Hematopoietic multipotent progenitor cell treated with erythropoietin and hydrocortisone succinate and interleukin-3 and kit ligand, for 17 days (in vitro differentiated cells): ENCODE results near the gene MANBA.
"Not testable (repeated sequence)": the region's sequence is repeated elsewhere in the genome, so short reads cannot be mapped to it uniquely, and the experiment has no call there.

Source experiments
- DNase-seq: peaks from one replicate; pipeline ENCODE4 v3.0.0-alpha.2; 2015; ENCODE audit warnings: low spot score

The MANBA gene

DNA sequence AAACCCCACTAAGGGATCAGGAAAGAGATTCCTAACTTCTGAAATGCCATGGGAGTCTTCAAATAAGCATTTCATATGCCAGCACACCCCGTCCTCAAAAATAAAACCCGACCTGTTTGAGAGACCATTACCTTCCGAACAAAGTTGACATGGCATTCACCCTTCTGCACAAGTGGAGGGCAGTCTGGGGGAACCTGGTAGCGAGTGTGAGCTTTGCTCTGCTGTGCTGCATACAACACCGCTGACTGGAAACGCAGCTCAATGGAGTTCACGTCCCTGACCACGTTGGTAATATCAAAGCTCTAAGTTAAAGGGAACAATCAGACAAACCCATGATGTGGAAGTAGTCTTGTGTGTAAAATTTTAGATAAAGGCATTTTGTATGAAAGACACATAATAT lies 38.0 kb downstream of the MANBA start:
- no peak for DNase-seq

DNA sequence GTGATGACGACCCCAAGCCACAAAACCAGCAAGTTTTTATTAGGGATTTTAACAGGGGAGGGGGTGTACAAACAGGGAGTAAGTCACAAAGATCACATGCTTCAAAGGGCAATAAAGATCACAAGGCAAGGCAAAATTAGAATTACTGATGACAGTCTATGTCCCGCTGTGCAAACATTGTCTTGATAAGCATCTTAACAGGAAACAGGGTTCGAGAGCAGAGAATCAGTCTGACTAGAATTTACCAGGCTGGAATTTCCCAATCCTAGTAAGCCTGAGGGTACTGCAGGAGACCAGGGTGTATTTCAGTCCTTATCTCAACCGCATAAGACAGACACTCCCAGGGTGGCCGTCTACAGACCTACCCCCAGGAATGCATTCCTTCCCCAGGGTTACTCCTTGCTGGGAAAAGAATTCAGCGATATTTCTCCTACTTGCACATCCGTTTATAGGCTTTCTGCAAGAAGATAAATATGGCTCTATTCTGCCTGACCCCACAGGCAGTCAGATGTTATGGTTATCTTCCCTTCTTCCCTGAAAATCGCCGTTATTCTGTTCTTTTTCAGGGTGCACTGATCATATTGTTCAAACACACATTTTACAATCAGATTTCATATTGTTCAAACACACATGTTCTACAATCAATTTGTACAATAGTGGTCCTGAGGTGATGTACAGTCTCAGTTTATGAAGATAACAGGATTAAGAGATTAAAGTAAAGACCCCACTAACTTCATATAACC lies 41.8 kb downstream of the MANBA start:
- DNase-seq, result not testable (repeated sequence)

DNA sequence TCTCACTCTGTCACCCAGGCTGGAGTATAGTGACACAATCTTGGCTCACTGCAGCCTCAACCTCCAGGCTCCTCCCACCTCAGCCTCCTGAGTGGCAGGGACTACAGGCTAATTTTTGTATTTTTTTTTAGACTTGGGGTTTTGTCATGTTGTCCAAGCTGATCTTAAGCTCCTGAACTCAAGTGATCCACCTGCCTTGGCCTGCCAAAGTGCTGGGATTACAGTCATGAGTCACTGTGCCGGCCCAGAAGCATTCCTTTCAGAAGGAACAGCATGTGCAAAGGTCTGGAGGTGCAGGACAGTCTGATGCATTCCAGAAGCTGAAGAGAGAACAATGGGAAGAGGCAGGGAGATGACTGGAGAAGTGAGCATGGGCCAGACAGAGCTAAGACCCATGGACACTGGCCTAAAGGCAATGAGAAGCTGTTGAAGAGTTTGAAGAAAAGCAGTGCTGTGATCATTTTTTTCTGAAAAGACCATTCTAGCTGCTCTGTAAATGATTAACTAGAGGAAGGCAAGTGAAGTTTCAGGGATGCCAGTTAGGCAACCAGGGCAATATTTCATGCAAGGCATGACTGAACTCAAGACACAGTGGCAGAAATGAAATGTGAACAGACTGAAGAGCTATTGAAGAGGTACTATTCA lies 43.2 kb downstream of the MANBA start:
- no peak for DNase-seq

DNA sequence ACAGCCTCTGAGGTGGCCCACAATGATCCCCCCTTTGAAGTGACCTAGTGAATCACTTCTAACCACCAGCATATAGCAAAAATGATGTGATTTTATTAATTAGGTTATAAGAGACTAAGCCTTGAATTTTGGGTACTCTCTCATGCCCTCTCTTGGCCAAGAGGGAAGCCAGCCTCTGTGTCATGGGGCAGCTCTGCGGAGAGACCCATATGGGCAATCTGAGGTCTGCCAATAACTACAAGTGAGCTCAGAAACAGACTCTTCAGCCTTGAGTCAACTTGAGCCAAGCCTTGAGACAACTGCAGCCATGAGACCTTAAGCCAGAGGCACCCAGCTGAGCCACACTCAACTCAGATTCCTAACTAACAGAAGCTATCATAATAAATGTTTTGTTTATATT lies 45.7 kb downstream of the MANBA start:
- no peak for DNase-seq

DNA sequence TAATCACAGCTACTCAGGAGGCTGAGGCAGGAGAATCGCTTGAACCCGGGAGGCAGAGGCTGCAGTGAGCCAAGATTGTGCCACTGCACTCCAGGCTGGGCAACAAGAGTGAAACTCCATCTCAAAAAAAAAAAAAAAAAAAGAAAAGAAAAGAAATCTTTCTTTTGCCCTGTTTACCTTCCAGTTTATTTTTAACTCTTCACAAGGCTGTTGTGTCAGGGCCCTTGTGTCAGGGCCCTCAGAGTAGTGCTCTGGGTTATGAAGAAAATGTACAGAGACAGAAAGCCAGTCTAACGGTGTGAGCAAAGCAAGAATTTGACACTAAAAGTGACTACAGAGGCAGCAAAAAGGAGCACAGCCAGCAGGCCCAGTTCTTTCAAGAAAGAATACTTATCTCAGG lies 47.0 kb downstream of the MANBA start:
- DNase-seq, result not testable (repeated sequence)

DNA sequence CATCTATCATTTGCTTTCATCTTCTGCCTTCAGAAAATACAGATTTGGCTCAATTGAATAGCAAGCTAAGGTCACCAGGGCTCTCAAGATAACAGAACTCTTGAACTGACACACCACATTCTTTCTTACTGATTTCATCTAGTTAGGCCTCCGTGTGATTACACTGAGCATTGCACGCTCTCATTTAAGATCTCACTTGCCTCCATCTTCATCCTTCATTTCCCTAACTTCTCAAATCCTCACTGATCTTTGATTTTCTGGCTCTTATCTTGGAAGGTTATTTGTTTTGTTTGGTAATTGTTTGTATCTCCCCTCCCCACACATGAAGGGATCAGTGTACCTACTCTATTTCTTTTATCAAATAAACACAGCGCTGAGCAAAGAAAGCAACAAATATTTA lies 47.7 kb downstream of the MANBA start:
- no peak for DNase-seq

DNA sequence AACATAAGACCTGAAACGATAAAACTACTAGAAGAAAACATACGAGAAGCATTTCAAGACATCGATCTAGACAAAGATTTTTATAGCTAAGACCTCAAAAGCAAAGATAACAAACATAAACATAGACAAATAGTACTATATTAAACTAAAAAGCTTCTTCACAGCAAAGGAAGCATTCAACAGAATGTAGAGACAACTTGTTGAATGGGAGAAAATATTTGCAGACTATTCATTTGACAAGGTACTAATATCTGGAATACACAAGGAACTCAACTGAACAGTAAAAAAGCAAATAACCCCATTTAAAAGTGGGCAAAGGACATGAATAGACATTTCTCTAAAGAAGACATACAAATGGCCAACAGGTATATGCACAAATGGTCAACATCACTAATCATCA lies 49.8 kb downstream of the MANBA start:
- DNase-seq, result no peak

DNA sequence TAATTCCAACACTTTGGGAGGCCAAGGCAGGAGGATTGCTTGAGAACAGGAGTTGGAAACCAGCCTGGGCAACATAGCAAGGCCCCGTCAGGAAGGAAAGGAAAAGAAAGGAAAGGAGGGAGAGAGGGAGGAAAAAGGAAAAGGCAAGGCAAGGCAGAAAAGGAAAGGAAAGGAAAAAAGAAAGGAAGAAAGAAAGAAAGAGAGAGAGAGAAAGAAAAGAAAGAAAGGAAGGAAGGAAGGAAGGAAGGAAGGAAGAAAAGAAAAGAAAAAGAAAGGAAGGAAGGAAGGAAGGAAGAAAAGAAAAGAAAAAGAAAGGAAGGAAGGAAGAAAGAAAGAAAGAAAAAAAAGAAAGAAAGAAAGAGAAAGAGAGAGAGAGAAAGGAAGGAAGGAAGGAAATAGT lies 51.7 kb downstream of the MANBA start:
- DNase-seq, result not testable (repeated sequence)

DNA sequence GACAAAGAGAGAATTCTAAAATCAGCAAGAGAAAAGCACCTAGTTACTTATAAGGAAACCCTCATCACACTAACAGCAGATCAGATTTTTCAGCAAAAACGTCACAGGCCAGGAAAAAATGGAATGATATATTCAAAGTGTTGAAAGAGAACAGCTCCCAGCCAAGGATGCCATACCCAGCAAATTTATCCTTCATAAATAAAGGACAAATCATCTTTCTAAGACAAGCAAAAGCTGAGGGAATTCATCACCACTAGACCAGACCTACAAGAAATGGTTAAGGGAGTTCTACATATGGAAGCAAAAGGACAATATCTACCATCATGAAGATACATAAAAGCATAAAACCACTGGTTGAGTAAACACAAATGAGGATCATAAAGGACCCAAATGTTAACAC lies 53.6 kb downstream of the MANBA start:
- DNase-seq, result no peak

DNA sequence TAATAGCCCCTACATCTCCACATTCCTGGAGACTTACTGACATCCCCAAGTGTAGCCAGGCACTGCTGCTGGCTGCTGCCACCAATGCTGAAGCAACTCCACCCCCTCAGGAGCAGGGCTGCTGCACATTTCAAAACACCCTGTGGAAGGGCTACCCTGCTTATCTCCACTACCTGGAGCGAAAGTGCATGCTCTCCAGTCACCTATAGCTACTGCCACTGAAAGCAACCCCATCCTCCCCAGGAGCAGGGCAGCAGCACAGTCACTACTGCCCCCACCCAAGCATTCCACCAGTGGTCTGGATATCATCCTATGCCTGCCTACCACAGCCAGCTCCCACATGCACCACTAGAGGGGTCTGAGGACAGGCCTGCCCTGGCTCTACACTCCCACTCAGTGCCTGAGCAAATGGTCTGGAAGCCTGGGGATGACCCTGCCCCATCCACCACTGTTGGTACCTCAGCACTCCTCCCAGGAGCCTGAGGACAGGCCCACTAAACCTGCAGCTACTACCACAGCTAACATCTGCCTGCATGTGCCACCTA lies 55.3 kb downstream of the MANBA start:
- no peak for DNase-seq

DNA sequence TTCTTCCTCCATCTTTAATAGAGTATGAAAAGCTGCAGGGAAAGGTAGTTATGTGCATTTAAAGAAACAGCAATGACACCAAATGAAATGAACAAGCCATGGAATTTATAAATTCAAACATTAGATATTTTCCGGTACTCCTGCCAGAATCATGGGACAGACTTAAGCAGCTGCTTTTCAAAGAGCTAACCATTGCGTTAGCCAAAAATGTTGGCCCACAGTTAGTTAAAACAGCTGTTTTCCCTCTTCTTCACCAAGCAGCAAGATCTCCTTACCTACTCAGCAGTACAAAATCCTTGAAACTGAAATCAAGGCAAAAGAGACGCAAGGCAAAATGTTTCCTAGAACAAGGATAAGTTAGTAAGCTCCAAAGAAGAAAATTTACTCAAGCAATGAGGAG lies 64.0 kb downstream of the MANBA start:
- no peak for DNase-seq

DNA sequence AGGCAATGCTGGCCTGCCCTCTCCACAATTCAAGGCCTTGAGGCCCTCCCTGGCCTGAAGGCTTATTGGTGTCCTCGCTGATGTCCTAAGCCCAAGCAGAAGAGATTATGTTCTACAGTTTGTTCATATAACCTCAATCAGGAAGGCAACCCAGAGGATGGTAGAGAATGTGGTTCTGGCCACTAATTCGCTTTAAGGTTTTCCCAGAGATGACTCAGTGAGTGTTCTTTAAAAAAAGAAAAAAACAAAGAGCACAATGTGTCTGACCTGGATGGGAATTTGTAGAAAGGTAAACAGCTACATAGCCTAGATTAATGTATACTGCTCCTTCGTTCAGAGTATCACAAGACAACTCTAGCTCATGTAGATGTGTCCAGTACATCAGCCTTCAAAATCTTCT lies 66.0 kb downstream of the MANBA start:
- no peak for DNase-seq

DNA sequence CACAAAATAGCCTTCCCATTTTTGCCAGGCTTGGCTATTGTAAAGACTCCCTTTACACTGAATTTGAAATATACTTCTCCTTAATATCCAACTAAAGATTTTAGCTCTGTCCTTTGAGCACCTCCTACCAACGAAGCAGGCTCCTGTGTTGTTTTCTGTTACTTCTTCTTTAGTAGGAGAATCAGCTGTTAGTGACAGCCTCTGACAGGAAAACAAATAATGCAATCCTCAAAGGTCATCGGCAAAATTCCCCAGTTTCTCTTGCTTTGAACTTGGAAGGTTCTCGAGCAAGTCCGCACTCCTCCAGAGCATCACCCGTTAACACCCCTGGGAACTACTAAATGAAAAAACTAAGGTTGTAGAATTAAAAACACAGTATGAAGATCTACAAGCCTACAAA lies 66.9 kb downstream of the MANBA start:
- no peak for DNase-seq

DNA sequence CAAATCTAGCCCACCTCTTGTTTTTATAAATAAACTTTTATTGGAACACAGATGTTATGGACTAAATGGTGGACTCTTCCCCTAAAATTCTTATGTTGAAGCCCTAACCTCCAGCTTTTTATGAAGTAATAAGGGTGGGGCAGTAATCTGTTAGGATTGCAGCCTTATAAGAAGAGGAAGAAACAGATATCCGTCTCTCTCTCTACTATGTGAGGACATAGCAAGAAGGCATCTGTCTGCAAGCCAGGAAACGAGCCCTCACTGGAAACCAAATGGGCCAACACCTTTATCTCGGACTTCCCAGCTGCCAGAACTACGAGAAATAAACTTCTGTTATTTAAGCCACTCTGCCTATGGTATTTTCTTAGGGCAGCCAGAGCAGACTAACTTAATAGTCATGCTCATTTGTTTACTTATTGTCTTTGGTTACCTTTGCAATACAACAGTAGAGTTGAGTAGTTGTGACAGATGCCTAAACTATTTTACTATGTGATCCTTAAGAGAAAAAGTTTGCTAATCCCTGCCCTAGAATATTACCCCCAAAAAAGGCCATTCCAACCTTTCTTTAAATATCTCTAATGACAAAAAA lies 67.4 kb downstream of the MANBA start:
- no peak for DNase-seq

DNA sequence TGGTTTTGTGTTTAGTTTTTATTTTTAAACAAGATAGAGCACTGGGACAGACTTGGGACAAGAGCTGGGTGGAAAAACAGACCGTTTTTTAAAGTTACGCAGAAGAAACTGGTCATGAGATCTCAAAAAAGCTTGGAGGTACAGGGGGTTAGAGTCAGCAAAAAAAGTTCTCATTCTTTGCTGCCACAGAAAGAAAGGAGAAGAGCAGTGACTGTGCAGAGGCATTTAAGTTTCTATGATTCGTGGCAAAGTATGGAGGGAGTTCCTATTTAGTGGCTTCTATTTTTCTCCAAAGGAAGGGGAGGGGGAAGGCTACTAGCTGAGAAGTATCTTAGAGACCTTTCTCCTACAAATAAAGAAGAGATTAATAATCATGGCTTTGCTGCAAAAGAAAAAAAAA lies 68.3 kb downstream of the MANBA start:
- no peak for DNase-seq

DNA sequence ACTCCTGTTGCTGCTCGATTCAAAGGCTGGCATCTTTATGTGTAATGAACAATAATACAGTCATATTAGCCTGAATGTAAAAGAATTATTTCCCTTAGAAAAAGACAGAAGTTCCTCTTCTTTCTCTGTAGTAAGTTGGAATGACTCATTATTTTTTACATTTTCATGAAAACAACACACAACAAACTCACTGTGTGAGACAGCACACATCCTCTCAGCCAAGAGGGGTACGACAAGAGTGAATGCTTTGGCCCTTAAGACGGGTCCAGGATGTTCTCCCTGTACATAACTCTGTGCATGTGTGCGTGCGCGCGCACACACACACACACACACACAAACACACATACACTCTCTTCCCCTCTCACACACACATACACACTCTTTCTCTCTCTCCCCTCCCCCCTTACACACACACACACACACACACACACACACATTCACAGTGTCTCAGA lies 72.8 kb downstream of the MANBA start:
- DNase-seq, result no peak

DNA sequence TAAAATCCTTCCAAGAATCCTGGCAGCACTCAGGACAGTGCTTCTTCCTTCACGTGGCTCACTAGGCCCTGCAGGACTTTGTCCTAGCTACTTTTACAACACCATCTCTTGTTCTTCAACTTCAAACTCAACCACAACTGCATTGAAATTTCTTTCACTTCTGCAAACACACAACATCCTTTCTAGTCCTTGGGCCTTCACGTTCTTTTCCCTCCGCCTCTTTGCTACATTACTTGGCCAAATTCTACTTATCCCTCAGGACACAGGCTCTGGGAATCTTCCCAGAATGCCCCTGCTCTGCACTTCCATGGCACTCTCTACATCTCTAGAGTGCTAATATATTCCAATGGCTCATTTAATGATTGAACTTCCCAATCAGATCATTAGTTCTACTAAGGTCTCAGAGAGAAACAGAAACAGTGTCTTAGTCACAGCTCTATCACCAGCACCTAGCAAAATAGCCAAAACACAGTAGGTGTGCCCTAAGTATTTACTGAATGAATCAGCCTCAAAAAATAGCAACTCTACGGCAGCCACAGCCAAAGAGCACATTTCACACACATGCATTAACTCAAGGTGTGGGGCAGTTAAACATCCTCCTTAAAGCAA lies 73.3 kb downstream of the MANBA start:
- no peak for DNase-seq

DNA sequence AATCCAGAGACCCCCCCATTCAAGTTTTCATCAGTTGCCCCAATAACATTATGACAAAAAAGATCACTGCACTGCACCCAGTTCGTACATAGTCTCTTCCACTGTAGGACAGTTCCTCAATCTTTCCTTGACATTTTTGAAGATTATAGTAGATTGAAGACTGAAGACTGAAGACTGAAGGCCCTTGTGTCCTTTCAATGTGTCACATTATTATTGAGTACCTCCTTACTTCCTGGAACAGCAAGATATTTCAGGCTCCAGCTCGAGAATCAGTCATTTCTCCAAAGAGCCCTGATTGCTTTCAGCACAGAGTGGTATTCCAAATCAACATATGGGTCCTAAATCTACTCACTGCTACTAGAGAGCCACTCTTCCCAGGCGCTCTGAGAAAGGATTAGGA lies 75.0 kb downstream of the MANBA start:
- no peak for DNase-seq

DNA sequence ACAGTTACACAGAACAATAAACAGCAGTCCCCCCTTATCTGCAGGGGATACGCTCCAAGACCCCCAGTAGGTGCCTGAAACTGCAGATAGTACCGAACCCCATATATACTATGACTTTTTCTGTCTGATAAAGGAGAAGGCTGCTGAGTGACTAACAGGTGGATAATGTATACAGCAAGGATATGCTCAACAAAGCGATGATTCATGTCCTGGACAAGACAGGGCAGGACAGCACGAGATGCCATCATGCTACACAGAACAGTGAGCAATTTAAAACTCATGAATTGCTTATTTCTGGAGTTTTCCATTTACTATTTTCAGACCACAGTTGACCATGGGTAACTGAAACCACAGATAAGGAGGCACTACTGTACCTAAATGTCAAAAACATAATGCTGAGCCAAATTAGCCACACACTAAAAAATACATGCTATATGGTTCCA lies 76.1 kb downstream of the MANBA start:
- DNase-seq, result peak; percentile 12

DNA sequence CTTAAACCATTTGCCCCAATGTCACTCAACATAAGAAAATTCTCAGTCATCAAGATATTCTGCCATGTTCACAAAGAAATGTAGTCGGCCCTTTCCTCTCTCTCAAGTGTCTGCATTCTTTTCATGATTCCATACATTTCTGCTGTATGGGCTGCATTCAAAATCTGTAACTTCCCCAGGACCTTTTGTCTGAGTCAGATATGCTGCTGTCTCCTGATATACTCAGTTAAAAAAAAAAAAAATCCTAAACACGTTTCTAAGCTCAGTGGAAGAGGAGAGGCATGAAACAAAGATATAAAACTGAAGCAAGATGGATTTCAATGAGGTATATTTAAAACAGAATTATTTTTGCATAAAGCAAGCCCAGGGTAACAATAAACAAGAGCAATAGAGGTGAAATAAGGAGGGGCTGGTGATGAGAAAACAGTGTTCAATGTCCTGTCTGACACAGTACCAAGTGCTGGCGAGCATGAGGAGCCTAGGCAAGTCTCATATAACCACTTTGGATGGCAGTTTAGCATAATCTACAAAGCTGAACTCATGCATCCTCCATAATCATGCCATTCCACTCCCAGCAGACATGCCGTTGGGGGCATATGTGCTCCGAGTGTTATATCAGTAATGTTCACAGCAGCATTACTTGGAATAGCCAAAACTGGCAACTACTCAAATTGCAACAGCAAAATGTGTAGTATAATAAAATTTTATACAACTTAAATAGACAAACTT lies 76.7 kb downstream of the MANBA start:
- peak; percentile 14 for DNase-seq

DNA sequence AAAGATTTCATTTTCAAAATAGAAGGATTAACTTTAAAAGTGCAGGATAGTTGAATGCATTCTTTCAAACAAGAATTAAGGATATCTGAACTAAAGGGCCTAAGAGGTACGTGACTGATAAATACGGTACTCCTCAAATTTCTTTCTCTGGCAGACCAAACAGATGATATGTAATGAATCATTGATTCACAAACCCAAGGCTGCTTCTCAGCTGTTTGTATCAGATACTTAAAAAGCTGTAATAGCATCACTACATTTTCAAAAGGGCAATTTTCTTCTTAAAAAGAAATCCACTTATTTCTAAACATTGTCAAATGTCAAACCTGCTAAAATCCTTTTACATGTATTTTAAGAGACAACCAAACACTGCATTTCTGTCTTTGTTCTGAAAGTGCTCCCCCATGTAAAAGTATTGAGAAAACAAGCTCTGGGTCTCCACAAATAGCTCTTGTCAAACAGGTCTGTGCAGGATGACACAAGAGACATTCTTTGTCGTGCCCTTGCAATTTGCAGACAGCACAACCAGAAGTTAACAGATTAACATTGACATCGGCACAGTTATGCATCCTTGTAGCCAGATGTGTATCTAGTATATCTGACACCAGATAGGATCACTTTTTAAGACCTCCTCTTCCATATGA lies 82.0 kb downstream of the MANBA start:
- DNase-seq, result no peak

DNA sequence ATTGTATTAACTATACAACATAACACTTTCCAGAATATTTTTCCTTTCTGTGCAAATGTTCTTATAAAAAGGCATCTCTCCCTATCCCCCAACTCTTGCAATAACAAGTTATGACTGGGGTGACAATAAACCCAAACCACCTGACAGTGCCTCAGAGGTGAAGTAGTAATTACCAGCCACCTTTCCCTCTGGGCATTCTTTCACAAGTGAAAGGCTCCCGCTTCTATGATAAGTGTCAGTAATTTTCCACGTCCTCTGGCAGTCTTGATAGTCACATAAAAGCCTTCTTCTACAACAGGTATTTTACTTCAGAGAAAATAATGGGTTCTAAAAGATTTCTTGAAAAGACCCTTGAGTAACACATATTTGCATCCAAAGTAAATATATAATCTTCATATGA lies 82.7 kb downstream of the MANBA start:
- DNase-seq, result no peak
